Measurements from ENCODE around the gene PROX1. TPM values are rescaled to one million over a fixed set of nuclear protein-coding genes. Genes with fewer than 3 reads are reported as not detected.

Gene PROX1
- total and polyA plus RNA-seq, 2 experiments from 2014 or later = under 0.01 to 0.20 TPM

DNA sequence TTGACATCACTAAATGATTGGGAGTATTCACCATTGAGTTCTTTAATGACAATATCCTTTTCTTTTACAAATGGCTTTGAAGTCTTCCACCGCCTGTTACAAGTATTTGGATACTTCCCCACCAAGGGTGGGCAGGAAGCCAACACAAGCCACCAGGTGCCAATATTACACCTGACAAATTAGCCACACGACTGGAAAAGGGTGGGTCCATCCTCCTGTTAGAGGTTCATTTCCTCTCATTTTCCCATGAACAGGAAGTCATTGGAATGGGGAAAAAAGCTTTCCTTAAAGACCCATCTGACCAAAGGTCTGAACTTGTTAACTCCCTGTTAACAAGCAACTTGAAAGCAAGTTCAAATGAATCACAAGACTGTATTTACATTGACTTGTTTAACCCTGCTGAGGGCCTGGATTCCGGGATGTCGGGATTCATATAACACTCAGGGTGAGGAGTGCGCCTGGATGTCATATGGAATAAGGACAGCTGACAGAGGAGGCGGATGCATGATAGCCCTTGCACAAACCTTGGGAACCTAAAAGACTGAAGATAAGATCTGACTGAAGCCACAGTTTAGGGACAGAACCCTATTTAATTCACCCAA is 40.5 kb upstream of the PROX1 start:
- Histone ChIP-seq H3K9ac (no peak overlapping the region), H3K4me2 (ENCODE audit: unreplicated experiment) (no peak overlapping the region), H3K27me3 (replicated peaks; ENCODE audit: insufficient read depth) (no peaks in the 10 kb centered on the region), H2AFZ (no peak overlapping the region), H3K9me3 (ENCODE audit: low read depth) (no peaks in the 10 kb centered on the region), H3K27ac (no peak overlapping the region), H3K36me3 (ENCODE audit: low read depth) (no peaks in the 10 kb centered on the region), H3K9me2 (ENCODE audit: insufficient read depth) (no peaks in the 10 kb centered on the region), H4K20me1 (ENCODE audit: insufficient read depth) (no peaks in the 10 kb centered on the region), H3K4me3 (no peak overlapping the region), H3K4me1 (ENCODE audit: insufficient read depth) (no peaks in the 10 kb centered on the region), H3K79me2 (ENCODE audit: insufficient read depth) (no peaks in the 10 kb centered on the region), H3F3A (ENCODE audit: insufficient read depth) (no peaks in the 10 kb centered on the region)
- DNase-seq = no peak
- in situ Hi-C loops (cut with MboI) = no loop called here
- TF ChIP-seq EZH2 (IDR thresholded peaks at IDR 0.05; ENCODE audit: insufficient read depth, poor library complexity, severe bottlenecking) (no peak), EZH2phosphoT487 (IDR thresholded peaks at IDR 0.05; ENCODE audit: insufficient read depth, low read depth) (no peak)
- WGBS, 2 experiments (ENCODE audit: low coverage in 1 of 2, low lambda C conversion rate in 2 of 2, missing lambda C conversion rate in 2 of 2) = 16 to 18% methylated on average over 6 of the region's 6 CpGs

GRCh38 chr1:213951876-213952275 is 35.9 kb upstream of the PROX1 start:
- H4K20me1 ChIP-seq (ENCODE audit: insufficient read depth) = no peaks in the 10 kb centered on the region
- H2AFZ ChIP-seq = no peak overlapping the region
- H3K9me3 ChIP-seq (ENCODE audit: low read depth) = no peaks in the 10 kb centered on the region
- WGBS, 2 experiments (ENCODE audit: low coverage in 1 of 2, low lambda C conversion rate in 2 of 2, missing lambda C conversion rate in 2 of 2) = 37 to 39% methylated on average over 5 of the region's 5 CpGs
- H3K9me2 ChIP-seq (ENCODE audit: insufficient read depth) = no peaks in the 10 kb centered on the region
- H3K4me3 ChIP-seq = no peak overlapping the region
- H3K36me3 ChIP-seq (ENCODE audit: low read depth) = no peaks in the 10 kb centered on the region
- no peaks in the 10 kb centered on the region for H3F3A ChIP-seq (ENCODE audit: insufficient read depth)
- no peaks in the 10 kb centered on the region for H3K27me3 ChIP-seq (replicated peaks; ENCODE audit: insufficient read depth)
- in situ Hi-C loops (cut with MboI) = no loop called here
- H3K4me1 ChIP-seq (ENCODE audit: insufficient read depth) = no peaks in the 10 kb centered on the region
- DNase-seq = no peak
- H3K79me2 ChIP-seq (ENCODE audit: insufficient read depth) = no peaks in the 10 kb centered on the region
- TF ChIP-seq EZH2 (IDR thresholded peaks at IDR 0.05; ENCODE audit: insufficient read depth, poor library complexity, severe bottlenecking) (no peak), EZH2phosphoT487 (IDR thresholded peaks at IDR 0.05; ENCODE audit: insufficient read depth, low read depth) (no peak)
- H3K4me2 ChIP-seq (ENCODE audit: unreplicated experiment) = no peak overlapping the region
- H3K9ac ChIP-seq = no peak overlapping the region
- no peak overlapping the region for H3K27ac ChIP-seq

DNA sequence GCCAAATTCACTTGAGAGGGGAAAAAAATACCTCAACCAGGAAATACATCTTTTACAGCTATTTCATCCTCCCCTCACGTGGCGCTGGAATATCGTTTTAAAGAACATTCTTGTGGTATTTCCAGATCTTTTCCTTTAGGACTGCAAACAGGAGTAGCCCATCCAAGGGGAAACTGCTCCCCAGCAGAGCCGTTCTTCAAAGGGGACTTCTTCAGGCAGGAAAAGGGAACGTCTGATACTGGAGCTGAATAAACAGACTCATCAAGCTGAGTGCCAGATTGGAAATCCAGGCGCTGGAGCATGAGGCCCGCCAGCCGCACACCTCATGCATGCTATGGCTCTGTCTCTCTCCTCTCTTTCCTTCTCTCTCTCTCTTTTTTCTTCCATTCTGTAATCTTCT is 34.0 kb upstream of the PROX1 start:
- in situ Hi-C loops (cut with MboI) = no loop called here
- Histone ChIP-seq H3K4me1 (ENCODE audit: insufficient read depth) (no peaks in the 10 kb centered on the region), H3K9me2 (ENCODE audit: insufficient read depth) (no peaks in the 10 kb centered on the region), H3K79me2 (ENCODE audit: insufficient read depth) (no peaks in the 10 kb centered on the region), H4K20me1 (ENCODE audit: insufficient read depth) (no peaks in the 10 kb centered on the region), H3F3A (ENCODE audit: insufficient read depth) (no peaks in the 10 kb centered on the region), H3K27ac (no peak overlapping the region), H3K27me3 (replicated peaks; ENCODE audit: insufficient read depth) (no peaks in the 10 kb centered on the region), H3K9ac (no peak overlapping the region), H3K9me3 (ENCODE audit: low read depth) (no peaks in the 10 kb centered on the region), H3K36me3 (ENCODE audit: low read depth) (no peaks in the 10 kb centered on the region), H2AFZ (no peak overlapping the region), H3K4me2 (ENCODE audit: unreplicated experiment) (no peak overlapping the region), H3K4me3 (no peak overlapping the region)
- TF ChIP-seq EZH2 (IDR thresholded peaks at IDR 0.05; ENCODE audit: insufficient read depth, poor library complexity, severe bottlenecking) (no peak), EZH2phosphoT487 (IDR thresholded peaks at IDR 0.05; ENCODE audit: insufficient read depth, low read depth) (no peak)
- DNase-seq = no peak
- 17 to 20% methylated on average over 8 of the region's 8 CpGs for WGBS, 2 experiments (ENCODE audit: low coverage in 1 of 2, low lambda C conversion rate in 2 of 2, missing lambda C conversion rate in 2 of 2)

DNA sequence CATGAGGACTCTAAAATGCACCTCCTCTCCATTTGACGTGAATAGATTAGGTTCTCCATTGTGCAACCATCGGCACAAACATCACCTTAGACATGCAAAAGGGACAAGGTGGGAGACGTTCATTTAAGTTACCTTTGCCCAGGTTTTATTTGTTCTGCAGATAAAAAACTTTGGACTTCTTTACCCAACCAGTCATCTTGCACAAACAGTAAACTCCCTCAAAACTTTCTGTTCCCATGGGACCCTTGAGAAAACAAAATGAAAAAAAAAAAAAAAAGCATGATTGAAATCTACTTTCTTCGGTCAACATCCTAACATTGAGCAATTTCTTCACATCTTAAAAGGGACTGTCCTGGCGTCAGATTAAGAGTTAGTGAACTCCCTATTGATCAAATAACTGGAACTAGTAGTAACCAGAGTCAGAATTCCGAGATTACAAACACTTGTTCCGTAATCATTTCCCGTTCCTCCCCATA is 31.4 kb upstream of the PROX1 start:
- Histone ChIP-seq H3K9ac (no peak overlapping the region), H3K4me3 (no peak overlapping the region), H3K4me2 (ENCODE audit: unreplicated experiment) (no peak overlapping the region), H2AFZ (no peak overlapping the region), H3K27me3 (replicated peaks; ENCODE audit: insufficient read depth) (no peaks in the 10 kb centered on the region), H3K9me3 (ENCODE audit: low read depth) (no peaks in the 10 kb centered on the region), H3K36me3 (ENCODE audit: low read depth) (no peaks in the 10 kb centered on the region), H3F3A (ENCODE audit: insufficient read depth) (no peaks in the 10 kb centered on the region), H3K4me1 (ENCODE audit: insufficient read depth) (no peaks in the 10 kb centered on the region), H3K27ac (no peak overlapping the region), H4K20me1 (ENCODE audit: insufficient read depth) (no peaks in the 10 kb centered on the region), H3K79me2 (ENCODE audit: insufficient read depth) (no peaks in the 10 kb centered on the region), H3K9me2 (ENCODE audit: insufficient read depth) (no peaks in the 10 kb centered on the region)
- no peak for DNase-seq
- TF ChIP-seq EZH2phosphoT487 (IDR thresholded peaks at IDR 0.05; ENCODE audit: insufficient read depth, low read depth) (no peak), EZH2 (IDR thresholded peaks at IDR 0.05; ENCODE audit: insufficient read depth, poor library complexity, severe bottlenecking) (no peak)
- in situ Hi-C loops (cut with MboI) = no loop called here
- 25 to 31% methylated on average over 8 of the region's 8 CpGs for WGBS, 2 experiments (ENCODE audit: low coverage in 1 of 2, low lambda C conversion rate in 2 of 2, missing lambda C conversion rate in 2 of 2)
